Lower lobe of right lung (tissue), 2 donors: ENCODE results near the gene NGEF. TPM values are rescaled to one million over a fixed set of nuclear protein-coding genes. Genes with fewer than 3 reads are reported as not detected.

ENCODE experiments used
- ATAC-seq, 2 donors: fragments of 200-7000 bp; cut with Tn5 transposase; one replicate each; pipeline ENCODE4 v1.9.1; 2020 to 2022; ENCODE audit warnings: mild to moderate bottlenecking in 2 of 2, moderate library complexity in 2 of 2
- DNase-seq: peaks from one replicate; pipeline ENCODE4 v3.0.0-alpha.2; 2020
- H3K27ac ChIP-seq: fragments of 200-600 bp; one replicate; pipeline ENCODE4 v1.8.0; 2022
- H3K27me3 ChIP-seq: fragments of 200-600 bp; one replicate; pipeline ENCODE4 v1.8.0; 2022; ENCODE audit warnings: low read depth
- H3K36me3 ChIP-seq: fragments of 200-600 bp; one replicate; pipeline ENCODE4 v1.8.0; 2022; ENCODE audit warnings: mild to moderate bottlenecking
- H3K4me1 ChIP-seq: fragments of 200-600 bp; one replicate; pipeline ENCODE4 v1.8.0; 2022
- H3K4me3 ChIP-seq: fragments of 200-600 bp; one replicate; pipeline ENCODE4 v1.8.0; 2022; ENCODE audit warnings: mild to moderate bottlenecking
- H3K9me3 ChIP-seq: fragments of 200-600 bp; one replicate; pipeline ENCODE4 v1.8.0; 2022
- CTCF ChIP-seq: fragments of 200-600 bp; IDR thresholded peaks from one replicate; pipeline ENCODE4 v1.8.0; 2022; ENCODE audit warnings: antibody characterized with exemption, mild to moderate bottlenecking
- intact Hi-C: fragments of 100-400 bp; cut with DNase I; formaldehyde crosslinking; loops from one replicate; pipeline ENCODE4 v1.11.0; 2022
- total RNA-seq: library from RNA; stranded (reverse); fragmentation: NEBNext Ultra II Directional; extraction: Animal tissue kit (Norgen Biotek cat#: 25700); gene quantifications from one replicate; pipeline ENCODE4 v1.2.1, GENCODE V29; 2021
- donor health status: DM: no; HTN: yes; CAD: no; lungs with severe emphysema.

NGEF gene
- total RNA-seq, 1 donor from 2014 or later: 1.7 TPM

- intact Hi-C loops: no loop called here
- H3K27me3 ChIP-seq: no peaks in the 10 kb centered on the region
- no peak for TF ChIP-seq CTCF
- no peak overlapping the region for H3K27ac ChIP-seq
- H3K36me3 ChIP-seq: no peaks in the 10 kb centered on the region
- no peak overlapping the region for H3K4me3 ChIP-seq
- no peaks in the 10 kb centered on the region for H3K4me1 ChIP-seq
- no peaks in the 10 kb centered on the region for H3K9me3 ChIP-seq
- DNase-seq (no peak), ATAC-seq (no peak)
Measured at GRCh38 chr2:233031556-233032500, 18.8 kb upstream of the NGEF start.

DNA sequence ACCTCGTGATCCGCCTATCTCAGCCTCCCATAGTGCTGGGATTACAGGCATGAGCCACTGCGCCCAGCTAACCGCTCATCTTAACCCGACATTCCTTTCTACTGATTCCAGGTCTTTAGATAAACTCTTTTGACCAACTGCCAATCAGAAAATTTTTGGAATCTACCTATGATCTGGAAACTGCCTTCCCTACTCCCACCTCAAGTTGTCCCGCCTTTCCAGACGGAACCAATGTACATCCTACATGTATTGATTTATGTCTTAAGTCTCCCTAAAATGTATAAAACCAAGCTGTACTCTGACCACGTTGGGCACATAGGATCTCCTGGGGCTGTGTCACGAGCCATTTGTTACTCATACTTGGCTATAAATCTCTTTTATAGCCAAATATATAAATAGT, 16.3 kb upstream of the NGEF start:
- intact Hi-C loops: no loop called here
- H3K9me3 ChIP-seq: no peaks in the 10 kb centered on the region
- H3K4me1 ChIP-seq: no peaks in the 10 kb centered on the region
- no peaks in the 10 kb centered on the region for H3K27me3 ChIP-seq
- no peak overlapping the region for H3K4me3 ChIP-seq
- DNase-seq (no peak), ATAC-seq (no peak)
- no peak for TF ChIP-seq CTCF
- H3K36me3 ChIP-seq: no peaks in the 10 kb centered on the region
- no peak overlapping the region for H3K27ac ChIP-seq

DNA sequence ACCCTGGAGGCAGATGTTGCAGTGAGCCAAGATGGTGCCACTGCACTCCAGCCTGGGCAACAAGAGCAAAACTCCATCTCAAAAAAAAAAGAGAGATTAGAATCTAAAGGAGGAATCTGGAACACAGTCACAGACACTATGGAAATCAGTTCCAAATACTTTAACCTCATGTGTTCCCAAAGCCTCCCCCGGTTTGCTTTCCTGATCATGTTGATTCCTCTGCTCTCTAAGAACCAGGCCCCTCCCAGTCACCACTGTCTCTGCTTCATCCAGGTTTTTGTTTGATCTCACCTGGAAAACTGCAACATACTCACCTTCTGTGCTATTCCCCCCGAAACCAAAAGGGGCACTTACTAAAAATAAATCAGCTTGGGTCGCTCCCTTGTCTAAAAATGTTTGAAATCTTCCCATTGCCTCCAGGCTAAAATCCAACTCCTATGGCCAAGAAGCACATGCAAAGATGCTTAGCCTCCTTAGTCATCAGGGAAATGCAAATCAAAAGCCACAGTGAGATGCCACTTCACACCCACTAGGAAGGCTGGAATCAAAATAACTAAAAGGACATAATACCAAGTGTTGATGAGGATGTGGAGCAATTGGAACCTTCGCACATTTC, 13.2 kb upstream of the NGEF start:
- no peak for DNase-seq
- H3K4me3 ChIP-seq: no peak overlapping the region
- H3K4me1 ChIP-seq: no peaks in the 10 kb centered on the region
- no peaks in the 10 kb centered on the region for H3K27me3 ChIP-seq
- TF ChIP-seq CTCF: no peak
- intact Hi-C loops: no loop called here
- no peaks in the 10 kb centered on the region for H3K9me3 ChIP-seq
- no peak overlapping the region for H3K27ac ChIP-seq
- H3K36me3 ChIP-seq: no peaks in the 10 kb centered on the region
- ATAC-seq: no peak

- no peaks in the 10 kb centered on the region for H3K27me3 ChIP-seq
- TF ChIP-seq CTCF: no peak
- intact Hi-C loops: no loop called here
- H3K4me1 ChIP-seq: no peaks in the 10 kb centered on the region
- DNase-seq: no peak
- no peak overlapping the region for H3K27ac ChIP-seq
- no peaks in the 10 kb centered on the region for H3K9me3 ChIP-seq
- no peak for ATAC-seq
- H3K4me3 ChIP-seq: no peak overlapping the region
- no peaks in the 10 kb centered on the region for H3K36me3 ChIP-seq
Measured at GRCh38 chr2:233025706-233026105, 12.7 kb upstream of the NGEF start.

DNA sequence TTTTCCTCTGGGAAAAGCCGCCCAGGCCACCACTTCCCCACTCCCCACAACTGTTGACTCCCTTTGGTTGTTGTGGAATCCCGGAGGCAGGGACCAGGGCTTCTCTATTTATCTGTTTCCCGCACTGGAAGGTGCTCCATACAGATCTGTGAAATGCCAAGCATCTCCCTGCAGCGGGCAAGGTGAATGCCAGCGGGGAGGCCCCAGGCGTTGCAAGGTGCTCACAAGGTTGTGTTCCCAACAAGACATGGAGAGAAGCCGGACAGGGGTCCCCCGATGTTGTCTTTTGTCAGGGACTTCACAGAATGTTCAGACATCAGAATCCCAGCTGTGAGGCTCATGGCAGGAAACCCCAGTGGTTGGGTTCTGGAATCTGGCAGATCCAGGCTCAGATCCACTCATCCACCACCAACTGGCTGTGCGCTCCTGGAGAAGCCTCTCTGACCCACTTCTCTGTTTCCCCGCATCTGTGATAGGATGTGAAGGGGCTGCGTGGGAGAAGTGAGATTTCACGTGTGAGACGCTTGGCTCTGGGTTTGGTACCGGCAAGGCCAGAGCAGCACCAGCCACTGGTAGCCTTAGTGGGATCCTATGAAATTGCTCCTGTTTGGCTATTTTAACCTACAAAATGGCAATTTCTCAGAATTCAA, 10.8 kb upstream of the NGEF start:
- ATAC-seq (no peak), DNase-seq (no peak)
- Histone ChIP-seq H3K4me1 (no peaks in the 10 kb centered on the region), H3K27ac (no peak overlapping the region), H3K36me3 (no peaks in the 10 kb centered on the region), H3K27me3 (no peaks in the 10 kb centered on the region), H3K9me3 (no peaks in the 10 kb centered on the region), H3K4me3 (no peak overlapping the region)
- intact Hi-C loops: no loop called here
- TF ChIP-seq CTCF: no peak
